NCI-H748 treated with DMSO at 0.1 percent for 48 hours (cell line): ENCODE data around the gene MAP4K4.

Experiments used
- DNase-seq: peaks from one replicate; lab custom pipeline; 2025; lab: John Stamatoyannopoulos, UW

The MAP4K4 gene

DNA sequence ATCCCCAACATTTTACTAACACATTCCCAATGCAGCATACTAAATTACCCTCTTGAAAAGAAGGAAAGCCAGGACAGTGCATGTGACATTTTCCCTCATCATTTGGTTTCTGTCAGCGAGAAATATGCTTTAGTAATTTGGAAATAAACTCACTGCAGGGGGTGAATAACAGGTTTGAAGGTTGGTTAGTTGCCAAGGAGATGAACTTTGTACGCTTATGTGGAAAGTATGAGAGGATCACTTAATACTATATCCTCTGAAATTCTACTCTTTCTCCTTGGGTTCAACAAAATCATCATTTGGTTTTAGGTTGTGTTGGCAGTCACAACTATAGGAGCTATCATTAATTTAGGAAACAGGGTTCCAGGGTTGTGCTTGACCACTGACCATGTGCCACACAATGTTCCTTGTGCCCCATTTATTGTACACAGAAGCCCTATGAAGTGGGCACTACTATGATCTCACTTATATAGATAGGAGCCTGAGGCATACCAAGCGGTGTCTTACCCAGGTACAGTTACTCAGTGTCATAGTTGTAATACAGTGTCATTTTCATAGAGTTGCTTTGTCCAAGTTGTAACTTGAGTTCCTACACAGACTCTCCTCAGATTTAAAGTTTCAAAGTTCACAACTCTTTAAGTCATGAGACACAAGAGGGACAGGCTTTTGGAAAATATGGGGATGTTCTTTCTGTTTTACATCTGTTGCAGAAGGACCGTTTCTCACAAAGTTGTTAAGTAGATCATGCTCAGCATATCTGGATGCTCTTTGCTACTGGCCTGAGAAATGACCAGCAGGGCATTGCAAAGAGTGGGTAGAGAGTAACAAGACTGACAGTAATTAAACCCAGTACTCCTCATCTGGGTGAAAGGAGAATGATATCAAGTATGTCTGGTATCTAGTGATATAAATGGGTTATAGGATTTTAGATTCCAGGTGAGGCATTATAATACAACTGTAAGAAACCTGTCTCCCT is 91.8 kb downstream of the MAP4K4 start:
- no peak for DNase-seq

DNA sequence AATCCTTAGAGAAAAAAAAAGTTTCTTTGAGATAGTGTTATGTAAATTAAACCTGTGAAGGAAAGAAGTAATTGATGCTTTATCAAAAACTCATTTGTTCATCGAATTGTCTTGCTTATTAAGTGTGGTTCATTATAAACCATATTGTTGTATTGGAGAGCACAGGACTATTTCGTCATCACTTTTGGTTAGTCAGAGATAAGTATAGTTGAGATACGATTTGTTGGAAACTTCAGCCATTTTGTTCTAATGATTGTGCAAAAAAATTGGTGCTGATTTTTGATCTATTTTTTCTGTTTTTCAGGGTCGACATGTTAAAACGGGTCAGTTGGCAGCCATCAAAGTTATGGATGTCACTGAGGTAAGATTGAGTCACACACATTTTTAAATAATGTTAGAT is 92.9 kb downstream of the MAP4K4 start:
- DNase-seq = no peak

DNA sequence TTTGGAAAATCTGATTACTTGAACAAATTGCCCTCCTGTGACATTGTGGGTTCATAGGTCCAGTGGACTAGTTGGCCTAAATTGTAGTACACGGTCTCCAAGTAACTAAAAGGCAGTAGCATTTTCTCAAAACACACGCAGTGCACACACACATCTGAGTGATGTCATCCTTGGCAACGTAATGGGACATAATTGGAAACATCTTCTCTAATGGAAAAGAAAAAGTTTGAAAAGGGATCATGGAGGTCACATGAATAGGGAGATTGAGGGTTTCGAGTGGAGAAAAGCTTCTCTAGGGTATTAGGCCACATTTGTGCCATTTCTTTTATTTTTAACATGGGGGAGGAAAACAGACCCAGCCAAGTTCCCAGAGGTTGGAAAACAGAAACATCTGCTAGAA is 93.3 kb downstream of the MAP4K4 start:
- no peak for DNase-seq

DNA sequence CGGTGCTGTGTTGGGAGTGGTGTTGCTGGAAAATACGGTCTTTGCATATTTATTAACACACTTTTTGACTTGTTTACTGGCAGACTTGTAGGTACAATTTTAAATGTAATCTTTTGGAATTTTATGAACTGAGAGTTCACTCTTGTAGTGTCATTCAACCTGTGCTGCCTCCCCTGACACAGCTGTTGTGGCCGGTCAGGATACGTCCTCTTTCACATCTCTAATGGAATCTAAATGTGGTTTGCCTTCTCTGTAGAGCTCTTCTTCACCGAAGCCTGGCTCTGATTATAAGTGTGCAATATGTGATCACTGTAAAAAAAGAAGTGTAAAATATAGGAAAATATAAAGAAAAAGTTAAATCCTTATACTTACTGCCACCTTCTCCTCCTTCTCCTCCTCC is 94.7 kb downstream of the MAP4K4 start:
- DNase-seq = no peak

DNA sequence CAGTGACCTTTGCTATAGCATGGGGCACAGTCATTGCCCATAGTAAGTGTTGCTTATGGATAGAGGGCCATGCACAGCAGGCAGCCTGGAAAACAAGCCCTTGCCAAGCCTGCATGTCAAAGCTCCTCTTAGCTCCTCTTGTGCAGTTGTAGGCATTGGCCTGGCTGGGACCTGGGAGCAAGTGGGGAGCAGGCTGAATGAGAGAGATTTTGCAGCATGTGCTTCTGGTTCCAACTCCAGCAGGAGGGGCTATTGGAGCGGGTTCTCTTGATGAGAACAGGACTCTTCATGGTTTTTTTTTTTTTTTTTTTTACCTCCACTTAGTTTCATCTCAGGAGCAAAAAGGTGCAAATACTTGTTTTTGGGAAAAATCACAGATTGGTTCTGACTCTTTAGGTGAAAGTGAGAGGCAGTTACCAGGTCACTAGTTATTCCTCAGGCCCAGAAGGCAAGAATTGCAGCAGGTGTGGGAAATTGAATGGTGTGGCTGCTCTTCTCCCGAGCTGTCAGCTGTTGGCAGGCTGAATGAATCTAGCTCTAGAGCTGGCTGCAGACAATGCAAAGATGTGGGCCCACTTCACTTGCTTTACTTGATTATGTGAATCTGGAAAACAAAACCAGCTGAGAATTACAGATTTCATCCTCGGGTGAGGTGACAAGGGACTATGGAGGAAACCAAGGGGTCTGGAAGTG is 95.9 kb downstream of the MAP4K4 start:
- DNase-seq = no peak

DNA sequence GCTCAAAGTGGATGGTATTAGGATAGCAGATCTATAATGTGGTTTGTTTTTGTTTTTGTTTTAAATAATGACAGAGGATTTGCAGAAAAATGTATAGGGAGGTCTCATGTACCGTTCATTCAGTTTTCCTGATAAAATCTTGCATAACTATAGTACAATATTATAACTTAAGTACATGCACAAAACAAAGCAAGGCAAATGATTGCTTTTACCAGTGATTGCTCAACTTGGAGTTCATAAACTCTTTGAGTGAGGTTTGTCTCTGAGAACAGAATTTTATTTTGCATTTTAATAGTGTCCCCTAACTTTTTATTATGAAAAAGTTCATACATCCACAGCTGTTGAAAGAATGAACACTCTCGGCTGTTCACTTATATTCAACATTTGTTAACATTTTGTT is 96.6 kb downstream of the MAP4K4 start:
- no peak for DNase-seq

DNA sequence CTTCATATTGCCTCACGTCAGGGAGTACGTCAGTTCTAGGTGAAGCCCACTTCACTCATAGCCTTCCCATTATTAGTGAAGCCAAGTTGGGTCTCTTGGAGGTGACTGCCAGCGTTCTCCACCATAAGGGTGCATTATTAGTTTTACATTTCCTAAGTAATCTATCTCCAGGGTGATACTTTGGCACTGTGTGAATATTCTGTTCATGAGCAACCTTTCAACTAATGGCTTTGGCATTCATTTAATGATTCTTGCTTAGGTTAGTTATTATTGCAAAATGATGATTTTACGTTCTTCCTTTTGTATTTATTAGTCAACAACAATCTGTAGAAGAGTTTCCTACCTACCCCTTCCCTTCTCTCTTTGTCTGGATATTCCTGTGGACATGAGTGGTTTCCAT is 97.5 kb downstream of the MAP4K4 start:
- DNase-seq = no peak

DNA sequence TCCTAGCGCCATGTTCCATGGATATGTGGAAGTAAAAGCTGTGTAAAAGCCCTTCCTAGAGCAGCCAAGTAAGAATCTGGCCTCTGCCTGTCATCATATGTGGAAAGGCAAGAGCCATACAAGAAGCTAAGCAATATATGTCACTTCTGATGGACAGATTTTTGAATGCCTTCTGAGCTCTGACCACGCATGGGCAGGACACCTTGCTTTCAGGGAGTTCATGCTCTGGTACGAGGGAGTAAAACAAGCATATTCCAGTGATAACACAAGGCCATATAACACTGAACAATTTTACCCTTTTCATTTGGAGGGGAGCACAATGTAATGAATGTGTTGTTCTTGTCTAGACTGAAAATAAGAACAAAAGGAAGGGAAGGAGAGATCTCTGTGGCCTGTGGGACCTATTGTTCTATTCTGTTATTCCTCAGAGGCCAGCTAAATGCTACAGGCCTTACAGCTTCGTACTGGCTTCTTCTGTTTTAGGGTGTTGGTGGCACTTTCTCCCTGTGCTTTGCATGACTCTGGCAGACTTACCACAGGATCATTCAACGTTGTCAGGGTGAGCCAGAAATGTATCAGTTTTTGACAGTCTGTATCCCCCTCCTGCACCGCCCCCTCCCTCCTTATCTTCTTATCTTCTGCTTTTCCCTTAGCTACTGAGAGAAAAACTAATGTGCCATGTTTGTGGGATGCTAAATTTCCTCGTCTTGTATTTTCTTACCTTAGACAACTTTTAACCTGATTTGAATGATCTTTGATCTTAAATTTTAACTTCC is 99.5 kb downstream of the MAP4K4 start:
- no peak for DNase-seq

DNA sequence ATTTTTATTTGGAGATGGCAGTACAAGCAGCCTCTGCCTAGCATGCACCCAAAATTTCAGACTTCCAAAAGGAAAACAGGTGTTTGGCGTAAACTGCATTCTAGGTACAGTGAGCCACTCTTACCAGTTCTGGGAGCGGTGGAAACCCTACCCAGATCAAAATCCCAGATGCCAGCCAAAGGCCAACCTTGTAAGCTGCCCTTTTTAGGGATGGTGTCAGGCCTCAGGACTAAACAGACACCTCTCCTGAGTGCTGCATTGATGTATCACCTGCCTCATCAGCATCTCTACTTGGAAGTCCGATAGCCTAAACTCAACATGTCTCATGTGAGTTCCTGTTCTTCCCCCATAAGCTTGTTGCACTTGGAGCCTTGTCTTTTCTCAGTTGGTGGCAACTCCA is 104.0 kb downstream of the MAP4K4 start:
- DNase-seq = no peak

DNA sequence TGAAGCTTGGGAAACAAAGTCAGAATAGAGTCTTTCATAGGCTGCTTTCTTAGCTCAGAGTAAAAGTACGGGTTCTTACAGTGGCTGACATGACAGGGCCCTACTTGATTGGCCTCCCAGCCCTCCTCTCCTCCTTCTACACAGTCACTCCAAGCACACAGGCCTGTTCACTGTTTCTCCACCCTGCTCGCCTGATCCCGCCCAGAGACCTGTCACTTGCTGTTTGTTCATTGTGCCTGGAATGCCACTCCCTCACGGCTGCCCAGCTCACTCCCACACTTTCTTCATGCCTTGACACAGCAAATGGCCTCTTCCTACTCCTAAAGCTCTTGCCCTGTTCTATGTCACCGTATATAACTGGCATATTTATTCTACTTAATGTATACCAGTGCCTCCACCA is 104.8 kb downstream of the MAP4K4 start:
- no peak for DNase-seq

DNA sequence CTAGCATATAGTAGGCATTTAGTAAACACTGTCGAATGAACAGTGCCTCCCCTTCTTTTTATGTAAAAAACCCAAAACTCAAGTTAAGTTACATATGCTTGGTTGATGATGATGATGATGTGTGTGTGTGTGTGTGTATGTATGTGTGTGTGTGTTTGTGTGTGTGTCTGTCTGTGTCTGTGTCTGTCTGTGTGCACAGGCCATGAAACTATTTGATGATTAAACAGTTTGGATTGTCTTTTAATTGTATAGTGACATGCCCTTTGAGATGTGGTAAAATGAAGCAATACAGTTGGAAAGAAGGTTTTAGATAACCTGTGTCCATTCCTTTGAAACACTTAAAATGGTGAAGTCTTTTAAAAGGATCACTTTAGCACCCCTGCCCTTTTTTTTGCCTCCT is 105.6 kb downstream of the MAP4K4 start:
- no peak for DNase-seq

DNA sequence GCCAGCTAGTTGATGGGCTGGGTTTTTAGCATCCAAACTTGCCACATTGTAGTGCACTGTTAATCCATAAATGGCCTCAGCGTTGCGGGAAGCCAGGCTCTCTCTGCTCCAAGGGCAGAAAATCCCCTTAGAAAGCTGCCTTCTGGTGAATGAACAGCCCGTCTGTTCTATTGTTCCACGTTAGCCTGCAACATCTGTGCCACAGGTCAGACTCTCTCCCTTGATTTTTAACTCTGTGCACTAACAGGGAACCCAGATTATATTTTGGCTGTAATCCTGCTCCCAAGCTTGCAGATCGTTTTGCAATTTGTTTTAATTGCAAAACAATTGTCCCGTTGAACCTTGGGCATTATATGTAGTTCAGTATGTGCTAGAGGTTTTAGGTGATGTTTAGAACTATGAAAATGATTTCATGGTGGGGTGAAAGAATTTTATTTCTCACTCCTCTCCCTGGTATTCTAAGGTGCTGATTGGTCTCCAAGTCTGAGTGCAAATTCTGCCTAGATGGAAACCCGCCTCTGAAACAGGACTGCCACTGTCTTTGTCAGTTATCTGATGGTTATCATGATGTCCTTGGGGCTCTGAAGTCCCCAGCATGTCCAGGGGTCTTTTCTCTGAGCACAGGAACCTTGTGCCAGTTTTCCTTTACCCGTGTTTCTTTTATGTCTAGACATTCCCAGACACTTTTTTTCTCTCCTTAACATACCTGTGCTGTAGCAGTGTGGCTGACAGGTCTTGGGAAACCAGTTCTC is 106.6 kb downstream of the MAP4K4 start:
- DNase-seq = no peak

DNA sequence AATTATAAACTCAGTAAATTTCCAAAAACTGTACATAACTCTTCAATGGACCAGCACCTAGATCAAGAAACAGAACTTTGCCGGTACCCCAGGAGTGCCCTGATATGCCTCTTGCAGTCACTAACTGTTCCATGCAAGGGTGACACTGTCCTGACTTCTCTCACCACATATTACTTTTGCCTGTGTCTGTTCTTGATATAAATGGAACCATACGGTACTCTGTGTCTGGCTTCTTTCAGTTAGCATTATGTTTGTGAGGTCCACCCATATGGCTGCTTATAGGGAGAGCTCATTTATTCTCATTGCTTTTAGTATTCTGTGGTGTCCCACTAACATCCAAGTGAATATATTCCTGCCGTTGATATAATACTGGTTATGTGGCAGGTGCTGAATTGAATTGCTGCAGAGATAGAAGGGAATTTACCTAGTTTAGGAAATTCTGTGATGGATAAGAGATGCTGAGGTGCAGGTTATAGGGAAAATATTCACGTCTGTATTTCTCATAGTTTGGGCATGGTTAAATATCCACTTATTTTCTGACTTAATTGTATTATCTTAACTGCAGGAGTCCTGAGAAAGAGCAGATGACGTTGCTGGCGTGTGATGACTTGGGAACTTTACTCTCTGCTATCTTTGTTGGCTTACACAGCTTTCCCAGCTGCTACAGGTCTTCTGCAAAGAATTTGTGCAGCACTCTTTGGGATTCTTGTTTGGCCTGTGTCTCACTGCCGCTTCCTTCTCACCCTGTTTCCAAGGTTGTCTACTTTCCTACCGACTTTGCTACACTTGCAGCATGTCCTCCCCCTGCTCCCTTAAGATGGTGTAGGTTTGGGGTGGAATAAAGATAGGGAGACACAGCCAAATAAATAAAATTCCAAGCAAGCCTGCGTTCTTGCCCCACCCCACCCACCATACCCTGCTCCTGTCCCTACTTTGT is 107.9 kb downstream of the MAP4K4 start:
- DNase-seq = no peak

DNA sequence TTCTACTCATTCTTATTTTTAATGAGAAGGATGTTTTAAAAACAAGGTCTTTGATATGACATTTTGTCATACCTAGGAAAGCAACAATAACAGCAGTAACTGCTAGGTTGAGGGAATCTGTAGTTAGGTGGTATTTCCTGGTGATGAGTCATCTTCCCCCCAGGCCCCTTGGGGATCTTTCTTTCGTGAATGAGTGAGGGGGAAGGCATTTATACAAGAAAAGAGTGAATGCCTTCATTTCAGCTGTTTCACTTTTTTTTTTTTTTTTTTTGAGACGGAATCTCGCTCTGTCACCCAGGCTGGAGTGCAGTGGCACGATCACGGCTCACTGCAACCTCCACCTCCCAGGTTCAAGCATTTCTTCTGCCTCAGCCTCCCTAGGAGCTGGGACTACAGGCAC is 108.6 kb downstream of the MAP4K4 start:
- DNase-seq = no peak

DNA sequence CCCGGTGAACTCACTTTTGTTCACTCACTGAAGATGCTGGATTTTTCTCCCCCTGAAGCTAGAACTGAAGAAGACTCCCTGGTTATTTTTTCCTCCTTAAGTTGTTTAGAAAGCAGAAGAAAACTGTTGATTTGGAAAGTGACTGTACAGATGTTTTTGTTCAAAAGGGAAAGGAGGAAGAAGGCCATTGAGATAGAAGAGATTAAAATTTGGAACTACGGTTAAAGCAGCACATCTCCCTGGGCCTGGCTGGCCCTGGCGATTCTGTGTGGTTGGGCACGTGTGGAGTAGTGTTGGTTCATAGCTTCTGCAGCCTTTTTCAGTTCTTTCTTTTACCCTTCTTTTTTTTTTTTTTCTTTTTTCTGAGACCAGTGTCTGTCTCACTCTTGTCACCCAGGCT is 109.2 kb downstream of the MAP4K4 start:
- no peak for DNase-seq

DNA sequence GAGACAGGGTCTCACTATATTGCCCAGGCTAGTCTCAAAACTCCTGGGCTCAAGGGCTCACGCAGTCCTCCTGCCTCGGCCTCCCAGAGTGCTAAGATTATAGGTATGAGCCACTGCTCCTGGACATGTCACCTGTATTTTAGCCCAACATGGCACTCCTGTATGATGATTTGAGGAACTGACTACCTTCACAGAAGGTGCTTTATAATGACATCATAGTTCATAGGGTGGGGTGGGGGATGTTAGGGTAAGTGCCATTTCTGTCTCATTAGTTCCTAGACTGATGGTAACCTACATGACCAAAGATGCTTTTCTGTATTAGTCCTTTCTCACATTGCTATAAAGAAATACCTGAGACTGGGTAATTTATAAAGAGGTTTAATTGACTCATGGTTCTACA is 109.7 kb downstream of the MAP4K4 start:
- DNase-seq = no peak

DNA sequence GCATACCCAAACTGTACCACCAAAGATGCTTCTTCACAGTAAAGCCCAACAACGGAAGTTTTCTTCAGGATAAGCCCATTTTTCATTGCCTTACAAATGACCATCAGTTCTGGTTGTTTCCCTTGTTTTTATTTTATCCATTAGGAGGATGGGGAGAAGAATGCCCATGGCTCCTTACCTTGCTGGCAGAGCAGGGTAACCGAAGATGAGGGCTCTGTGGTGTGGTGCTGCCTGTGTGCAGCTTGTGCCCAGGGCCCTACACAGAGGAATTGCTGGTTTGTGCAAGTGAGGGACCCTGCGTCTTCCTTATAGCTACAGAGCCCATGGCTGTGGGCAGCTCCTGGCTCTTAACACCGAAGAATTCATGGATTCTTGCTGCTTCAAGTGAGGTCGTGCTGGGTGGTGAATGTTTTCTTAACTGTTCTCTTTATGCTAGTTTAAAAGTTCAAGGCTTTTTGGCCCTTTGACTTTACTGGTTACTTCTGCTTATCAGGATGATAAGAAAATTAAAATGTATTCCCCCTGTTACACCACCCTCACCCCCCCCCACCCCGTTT is 110.6 kb downstream of the MAP4K4 start:
- no peak for DNase-seq

DNA sequence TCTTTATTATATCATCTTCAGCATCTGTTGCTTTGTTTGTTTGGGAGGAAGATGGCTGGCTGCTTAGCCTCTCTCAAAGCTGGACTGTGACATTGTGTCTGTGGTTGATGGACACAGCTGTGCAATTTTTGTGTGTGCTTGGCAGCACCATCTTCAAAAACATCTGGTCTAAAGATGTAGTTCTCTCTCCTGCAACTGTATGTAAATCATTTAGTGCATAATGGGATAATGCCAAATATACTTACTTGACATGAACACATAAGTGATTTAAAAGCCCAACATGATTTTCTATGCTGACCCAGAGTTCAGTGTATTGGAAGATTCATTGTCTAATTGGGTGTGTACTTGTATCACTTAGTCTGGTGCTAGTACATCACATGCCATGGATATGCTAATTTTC is 112.2 kb downstream of the MAP4K4 start:
- no peak for DNase-seq

DNA sequence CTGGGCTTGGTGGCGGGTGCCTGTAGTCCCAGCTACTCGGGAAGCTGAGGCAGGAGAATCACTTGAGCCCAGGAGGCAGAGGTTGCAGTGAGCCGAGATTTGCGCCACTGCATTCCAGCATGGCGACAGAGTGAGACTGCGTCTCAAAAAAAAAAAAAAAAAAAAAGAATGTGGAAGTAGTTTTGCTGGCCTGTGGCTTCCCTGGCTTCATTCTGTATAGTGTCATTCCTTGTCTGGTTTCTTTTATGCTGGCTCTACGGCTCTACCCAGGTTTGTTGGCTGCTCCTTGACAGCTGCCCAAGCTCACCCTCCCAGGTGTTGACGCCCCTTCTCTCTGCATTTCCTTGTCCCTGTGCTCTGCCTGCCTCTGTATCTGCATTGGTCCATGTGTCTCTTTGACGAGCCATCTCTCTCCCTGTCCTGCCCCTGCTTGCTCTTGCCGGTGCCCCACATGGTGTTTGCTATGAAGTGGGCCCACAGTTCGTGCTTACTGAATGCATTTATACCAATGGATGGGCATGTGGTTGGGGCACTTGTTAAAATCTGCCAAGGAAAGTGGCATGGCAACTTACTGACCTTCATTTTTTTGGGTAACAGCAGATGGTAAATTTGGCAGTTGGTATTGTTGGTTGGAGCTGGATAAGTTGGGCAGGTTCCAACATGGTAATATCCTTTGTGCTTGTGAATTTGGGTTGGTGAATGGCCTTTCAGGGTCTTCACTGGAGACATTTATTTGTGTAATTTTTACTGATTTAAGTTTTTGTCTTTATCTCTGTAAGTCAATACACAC is 113.9 kb downstream of the MAP4K4 start:
- no peak for DNase-seq

DNA sequence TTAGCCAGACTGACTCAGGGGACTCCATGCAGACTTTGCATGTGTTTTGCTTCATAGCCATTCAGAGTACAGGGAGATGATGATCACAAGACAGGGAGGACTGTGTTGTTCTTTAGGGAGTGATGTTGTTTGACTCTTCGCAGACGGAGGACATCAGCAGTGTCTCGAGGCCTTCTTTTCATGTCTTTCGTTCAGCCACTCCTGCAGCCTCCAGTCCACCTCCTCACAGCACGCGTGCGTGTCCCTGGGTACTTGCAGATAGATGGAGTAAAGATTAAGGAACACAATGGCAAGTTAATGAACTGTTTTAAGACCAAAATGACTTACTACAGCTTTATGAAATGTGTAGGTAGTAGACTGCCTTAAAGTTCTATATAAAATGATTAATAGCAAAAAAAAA is 114.7 kb downstream of the MAP4K4 start:
- DNase-seq = no peak
